ENCODE results near the gene CABP4.
A peak's percentile ranks its signal among the peaks of the same experiment; 100 is the strongest.

DNA sequence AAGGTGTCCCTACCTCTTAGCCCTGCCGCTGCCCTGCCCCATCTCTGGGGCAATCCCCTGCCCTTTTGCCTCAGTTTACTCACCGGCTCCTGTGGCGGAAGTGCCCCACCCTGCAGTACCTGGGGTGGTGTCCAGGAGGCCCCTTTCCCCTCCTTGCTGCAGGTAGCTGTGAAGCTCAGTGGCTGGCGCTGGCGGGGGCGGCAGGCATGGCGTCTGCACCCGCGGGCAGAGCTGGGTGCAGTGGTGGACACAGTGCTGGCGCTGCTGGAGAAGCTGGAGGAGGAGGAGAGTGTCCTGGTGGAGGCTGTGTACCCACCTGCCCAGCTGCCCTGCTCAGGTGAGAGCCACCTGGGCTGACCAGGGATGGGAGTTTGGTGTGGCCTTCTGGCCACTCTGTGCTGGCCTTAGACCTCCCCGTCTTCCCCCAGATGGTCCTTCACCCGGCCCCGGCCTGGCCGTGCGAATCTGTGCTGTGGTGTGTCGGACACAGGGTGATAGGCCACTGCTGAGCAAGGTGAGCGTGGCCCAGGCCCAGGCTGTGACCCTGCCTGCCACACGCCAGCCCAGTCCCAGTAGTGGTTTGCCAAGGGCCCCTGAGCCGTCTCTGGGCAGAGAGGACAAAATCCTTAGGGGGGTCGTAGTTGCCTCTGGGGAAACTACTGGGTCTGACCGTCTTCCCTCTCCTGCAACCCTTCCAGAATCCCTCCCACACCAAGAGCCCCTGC lies 35.7 kb upstream of the CABP4 start:
- TF ChIP-seq, protein P1, sequence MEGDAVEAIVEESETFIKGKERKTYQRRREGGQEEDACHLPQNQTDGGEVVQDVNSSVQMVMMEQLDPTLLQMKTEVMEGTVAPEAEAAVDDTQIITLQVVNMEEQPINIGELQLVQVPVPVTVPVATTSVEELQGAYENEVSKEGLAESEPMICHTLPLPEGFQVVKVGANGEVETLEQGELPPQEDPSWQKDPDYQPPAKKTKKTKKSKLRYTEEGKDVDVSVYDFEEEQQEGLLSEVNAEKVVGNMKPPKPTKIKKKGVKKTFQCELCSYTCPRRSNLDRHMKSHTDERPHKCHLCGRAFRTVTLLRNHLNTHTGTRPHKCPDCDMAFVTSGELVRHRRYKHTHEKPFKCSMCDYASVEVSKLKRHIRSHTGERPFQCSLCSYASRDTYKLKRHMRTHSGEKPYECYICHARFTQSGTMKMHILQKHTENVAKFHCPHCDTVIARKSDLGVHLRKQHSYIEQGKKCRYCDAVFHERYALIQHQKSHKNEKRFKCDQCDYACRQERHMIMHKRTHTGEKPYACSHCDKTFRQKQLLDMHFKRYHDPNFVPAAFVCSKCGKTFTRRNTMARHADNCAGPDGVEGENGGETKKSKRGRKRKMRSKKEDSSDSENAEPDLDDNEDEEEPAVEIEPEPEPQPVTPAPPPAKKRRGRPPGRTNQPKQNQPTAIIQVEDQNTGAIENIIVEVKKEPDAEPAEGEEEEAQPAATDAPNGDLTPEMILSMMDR (IDR thresholded peaks at IDR 0.05; ENCODE audit: low read length): 0 out of 2 replicates have a peak, but pooled peaks have one; percentile 19
- no peak for TF ChIP-seq EZH2 (IDR thresholded peaks at IDR 0.05; ENCODE audit: borderline replicate concordance, low read length)
